PC-3 (cell line): ENCODE data around the gene ADCY5.

Experiments used
- CTCF ChIP-seq: fragments of 300-600 bp; sonication (generic); conservative IDR thresholded peaks from 2 replicates; pipeline ENCODE4 v1.5.1; 2017; ENCODE audit warnings: antibody characterized with exemption, low read depth, mild to moderate bottlenecking, low read length
- EZH2 ChIP-seq: fragments of 300-600 bp; sonication (generic); IDR thresholded peaks from one replicate; pipeline ENCODE4 v1.6.1; 2017; ENCODE audit warnings: antibody characterized with exemption, mild to moderate bottlenecking, low read length; ENCODE audit not compliant: unreplicated experiment

GRCh38 chr3:123449997-123450604 is 1.2 kb upstream of the ADCY5 start:
- no peak for TF ChIP-seq CTCF
- TF ChIP-seq EZH2 = no peak
